Effector CD4-positive, alpha-beta T cell (primary cell): Measurements from ENCODE around the gene EDDM3A.
"Not testable (repeated sequence)": the region's sequence is repeated elsewhere in the genome, so short reads cannot be mapped to it uniquely, and the experiment has no call there.

Experiments used
- DNase-seq: peaks from one replicate; pipeline ENCODE4 v3.0.0-alpha.2; 2020

Gene EDDM3A

DNA sequence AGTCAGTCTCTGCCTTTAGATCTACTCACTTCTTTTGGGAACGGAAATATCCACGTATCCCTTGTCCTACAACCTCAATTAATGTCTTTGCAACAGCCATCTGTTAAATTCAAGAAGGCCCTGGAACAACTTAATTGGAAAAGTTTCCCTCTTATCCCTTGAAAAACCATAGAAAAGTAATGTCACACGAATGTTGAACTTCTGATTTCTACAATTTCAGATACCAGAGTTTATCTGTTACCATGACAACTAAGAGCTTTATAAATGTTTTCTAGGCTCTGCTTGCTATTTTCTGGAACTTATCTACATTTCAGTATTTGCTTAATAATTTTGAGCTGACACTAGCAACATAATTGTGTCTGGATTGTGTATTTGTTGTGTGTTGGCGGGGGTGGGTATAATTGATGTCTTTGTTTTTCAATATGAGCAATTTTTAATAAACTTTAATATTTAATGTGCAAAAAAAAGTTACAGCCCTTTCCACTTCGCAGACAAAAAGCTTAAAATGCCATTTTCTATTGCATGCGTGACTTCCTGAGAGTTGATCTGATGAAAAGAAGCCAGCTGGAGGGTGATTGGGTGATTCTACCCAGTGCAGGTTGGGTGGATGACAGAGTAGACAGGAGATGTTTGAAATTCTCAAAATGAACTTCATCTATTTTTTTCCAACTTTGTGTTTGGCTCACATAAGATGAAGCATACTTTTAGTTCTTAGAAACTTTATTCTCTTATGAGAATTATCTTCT is 11.8 kb upstream of the EDDM3A start:
- DNase-seq = no peak

- DNase-seq = no peak
These were observed 11.3 kb upstream of the EDDM3A start for GRCh38 chr14:20734430-20734806.

- DNase-seq = not testable (repeated sequence)
These were observed 7.4 kb upstream of the EDDM3A start for GRCh38 chr14:20738292-20738691.

GRCh38 chr14:20742132-20742531 is 3.6 kb upstream of the EDDM3A start:
- DNase-seq = no peak

DNA sequence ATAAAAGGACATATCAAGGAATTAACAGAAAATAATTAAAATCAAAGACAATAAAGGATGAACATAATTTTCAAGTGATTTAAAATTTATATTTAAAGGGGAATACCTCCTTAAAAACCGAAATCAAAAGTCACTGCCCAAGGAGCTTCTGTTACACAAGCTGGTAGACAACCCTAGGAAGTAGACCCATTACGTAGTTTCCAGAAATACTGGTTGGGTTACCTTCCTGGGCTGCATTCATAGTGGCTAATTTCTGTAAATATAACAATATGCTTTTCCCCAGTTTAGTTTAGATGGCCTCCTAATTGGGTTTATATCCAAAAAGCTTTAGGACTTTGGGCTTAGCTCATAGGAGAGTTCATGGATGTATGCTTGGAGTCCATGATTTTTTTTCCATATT is 2.1 kb upstream of the EDDM3A start:
- no peak for DNase-seq

GRCh38 chr14:20746566-20746965 is 879 bp downstream of the EDDM3A start:
- DNase-seq = no peak

DNA sequence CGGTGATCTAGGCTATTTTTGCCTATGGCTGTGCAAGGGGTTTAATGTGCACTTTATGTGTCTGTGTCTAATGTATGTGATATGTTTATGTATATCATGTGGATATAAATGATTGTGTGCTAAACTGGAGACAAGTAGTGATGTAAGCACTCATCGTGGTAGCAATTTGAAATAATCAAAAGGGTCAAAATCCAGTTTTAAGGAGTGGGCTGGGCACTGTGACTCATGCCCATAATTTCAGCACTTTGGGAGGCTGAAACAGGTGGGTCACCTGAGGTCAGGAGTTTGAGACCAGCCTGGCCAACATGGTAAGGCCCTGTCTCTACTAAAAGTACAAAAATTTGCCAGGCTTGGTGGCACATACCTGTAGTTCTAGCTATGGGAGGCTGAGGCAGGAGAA is 2.8 kb downstream of the EDDM3A start:
- no peak for DNase-seq

DNA sequence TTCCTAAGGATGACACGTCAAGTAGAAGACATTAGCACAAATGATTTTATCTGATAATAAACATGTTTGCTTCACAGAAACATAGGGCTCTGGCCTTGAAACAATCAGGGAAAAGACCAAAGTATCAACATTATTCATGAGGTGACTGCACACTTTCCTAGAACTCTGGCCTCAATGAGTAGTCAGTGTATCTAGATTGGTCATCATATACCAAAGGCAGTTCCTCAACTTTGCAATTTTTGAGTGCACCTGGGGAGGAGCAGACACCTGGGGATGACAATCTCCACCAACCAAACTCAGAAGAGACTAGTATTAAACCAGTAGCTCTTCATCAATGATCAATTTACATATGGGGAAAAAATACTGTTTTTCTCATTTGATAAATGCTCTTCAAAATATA is 4.5 kb downstream of the EDDM3A start:
- no peak for DNase-seq

- no peak for DNase-seq
These were observed 6.4 kb downstream of the EDDM3A start for GRCh38 chr14:20751963-20752562.

- no peak for DNase-seq
These were observed 8.6 kb downstream of the EDDM3A start for GRCh38 chr14:20754308-20754707.

- no peak for DNase-seq
These were observed 9.3 kb downstream of the EDDM3A start for GRCh38 chr14:20755037-20755436.

DNA sequence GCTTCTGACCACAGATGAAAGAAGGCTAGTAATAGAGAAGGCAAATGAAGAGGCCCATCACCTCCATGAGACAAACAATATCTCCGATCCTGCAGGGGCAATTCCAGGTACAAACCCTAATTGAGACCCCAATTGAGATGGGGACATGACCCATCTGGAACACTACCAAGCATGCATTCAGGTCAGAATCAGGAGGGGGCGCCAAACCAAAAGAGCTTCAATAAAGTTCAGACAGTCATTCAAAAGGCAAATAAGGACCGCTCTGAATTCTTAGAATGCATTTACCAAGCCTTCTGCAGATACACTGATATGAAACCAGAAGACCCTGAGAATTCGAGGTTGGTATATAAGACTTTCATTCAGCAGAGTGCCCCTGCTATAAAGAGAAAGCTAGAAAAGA is 12.3 kb downstream of the EDDM3A start:
- DNase-seq = peak; percentile 13

DNA sequence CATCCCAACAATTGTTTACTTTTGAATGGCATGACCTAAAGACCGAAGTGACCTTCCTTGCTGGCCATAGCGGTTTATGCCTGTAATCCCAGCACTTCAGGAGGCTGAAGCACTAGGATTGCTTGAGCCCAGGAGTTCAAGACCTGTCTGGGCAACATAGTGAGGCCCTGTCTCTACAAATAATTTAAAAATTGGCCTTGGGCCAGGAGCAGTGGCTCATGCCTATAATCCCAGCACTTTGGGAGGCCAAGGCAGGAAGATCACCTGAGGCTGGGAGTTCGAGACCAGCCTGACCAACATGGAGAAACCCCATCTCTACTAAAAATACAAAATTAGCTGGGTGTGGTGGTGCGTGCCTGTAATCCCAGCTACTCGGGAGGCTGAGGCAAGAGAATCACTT is 13.8 kb downstream of the EDDM3A start:
- DNase-seq = not testable (repeated sequence)

DNA sequence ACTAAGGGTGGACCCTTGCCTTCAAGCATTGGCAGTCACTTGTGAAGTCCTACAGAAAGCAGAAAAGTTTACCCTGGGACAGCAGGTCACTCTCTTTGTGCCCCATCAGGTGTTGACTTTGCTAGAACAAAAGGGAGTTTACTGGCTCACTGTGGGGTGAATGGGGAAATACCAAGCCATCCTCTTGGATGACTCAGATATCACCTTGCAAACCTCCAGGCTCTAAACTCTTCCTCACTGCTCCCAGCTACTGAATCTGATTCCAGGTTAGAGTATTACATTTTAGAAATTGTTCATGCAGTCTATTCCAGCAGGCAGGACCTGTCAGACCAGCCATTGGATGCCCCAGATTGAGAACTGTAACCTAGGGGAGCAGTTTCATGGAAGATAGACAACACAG is 15.3 kb downstream of the EDDM3A start:
- DNase-seq = no peak

GRCh38 chr14:20768593-20768892 is 22.9 kb downstream of the EDDM3A start:
- DNase-seq = no peak

DNA sequence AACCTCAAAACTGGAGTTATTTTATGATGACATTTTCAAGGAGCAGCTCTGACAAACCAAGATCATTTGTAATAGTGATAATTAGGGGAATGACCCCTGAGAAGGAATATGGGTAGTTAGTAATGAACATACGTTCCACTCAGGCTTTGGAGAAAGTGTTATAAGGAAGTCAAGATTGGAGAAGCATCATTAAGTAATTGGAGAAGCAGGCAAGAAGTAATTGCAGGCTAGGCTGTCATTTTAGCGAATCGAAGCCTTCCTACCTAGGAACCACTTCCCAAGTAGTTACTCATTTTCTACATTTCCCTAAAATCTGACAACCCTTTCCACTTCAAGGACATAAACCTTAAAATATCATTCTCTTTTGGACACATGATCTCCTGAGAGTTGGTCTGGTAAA is 23.7 kb downstream of the EDDM3A start:
- no peak for DNase-seq

DNA sequence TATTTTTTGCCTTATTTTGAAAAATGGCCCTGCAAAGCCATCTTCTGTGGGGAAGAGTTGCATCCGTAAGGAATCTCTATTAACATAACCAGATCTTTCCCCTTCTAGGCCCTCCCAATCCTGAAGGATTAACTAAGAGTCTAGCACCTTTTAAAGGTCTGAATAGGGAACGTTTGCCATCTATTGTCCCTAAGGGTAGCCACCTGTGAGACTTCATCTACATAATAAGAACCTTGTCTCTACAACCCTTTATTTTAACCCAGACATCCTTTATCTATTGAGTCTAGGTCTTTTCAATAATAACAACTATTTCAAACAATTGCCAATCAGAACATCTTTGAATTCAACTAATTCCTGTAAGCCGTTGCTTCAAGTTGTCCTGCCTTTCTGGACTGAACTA is 27.0 kb downstream of the EDDM3A start:
- no peak for DNase-seq

DNA sequence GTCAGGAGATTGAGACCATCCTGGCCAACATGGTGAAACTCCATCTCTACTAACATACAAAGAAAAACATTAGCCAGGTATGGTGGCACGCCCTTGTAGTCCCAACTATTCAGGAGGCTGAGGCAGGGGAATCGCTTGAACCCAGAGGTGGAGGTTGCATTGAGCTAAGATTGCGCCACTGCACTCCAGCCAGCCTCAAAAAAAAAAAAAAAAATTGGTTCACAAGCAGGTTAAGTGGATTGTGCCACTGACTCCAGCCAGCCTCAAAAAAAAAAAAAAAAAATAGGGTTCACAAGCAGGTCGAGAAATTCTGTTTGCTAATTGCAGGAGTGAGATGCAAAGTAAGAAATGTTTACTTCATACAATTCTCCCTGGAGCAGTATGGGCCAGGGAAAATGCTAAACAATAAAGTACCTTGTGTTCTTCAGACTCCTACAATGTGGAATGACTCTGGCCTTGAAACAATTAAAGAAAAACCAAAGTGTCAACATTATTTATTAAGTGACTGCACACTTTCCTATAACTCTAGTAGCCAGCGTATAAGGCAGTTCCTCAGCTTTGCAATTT is 28.7 kb downstream of the EDDM3A start:
- no peak for DNase-seq

DNA sequence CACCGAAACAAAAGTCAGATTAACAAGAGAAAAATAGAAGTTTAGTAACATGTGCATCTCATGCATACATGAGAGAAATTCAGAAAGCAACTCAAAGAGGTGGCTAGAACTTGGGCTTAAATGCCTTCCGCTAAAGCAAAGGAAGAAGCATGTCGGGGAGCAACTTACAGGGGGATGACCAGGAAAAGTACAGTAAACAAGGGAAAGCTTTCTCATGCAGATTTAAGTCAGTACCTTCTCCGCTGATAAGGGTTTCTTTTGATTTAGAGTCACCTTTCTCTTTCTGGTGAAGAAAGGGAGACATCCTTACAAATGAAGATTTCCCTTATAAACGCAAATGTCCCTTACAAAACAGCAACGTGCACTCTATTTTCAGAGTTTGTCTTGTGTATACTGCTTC is 29.4 kb downstream of the EDDM3A start:
- no peak for DNase-seq

DNA sequence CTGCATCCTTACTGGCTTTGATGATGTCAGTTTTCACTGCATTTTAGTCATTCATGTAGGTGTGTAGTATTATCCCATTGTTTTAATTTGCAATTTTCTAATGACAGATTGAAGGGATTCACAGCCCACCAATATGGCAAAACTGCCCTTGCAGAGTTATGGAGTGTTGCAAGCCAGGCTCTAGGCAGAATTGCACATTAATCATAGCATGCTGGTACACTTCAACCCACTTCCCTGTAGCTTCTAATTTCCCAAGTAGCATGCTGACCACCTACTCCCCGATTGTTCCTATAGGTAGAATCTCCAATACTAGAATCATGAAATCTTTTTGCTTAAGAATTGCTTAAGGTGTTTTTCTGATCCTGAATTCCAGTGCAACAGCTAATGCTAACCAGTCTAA is 30.2 kb downstream of the EDDM3A start:
- DNase-seq = no peak

DNA sequence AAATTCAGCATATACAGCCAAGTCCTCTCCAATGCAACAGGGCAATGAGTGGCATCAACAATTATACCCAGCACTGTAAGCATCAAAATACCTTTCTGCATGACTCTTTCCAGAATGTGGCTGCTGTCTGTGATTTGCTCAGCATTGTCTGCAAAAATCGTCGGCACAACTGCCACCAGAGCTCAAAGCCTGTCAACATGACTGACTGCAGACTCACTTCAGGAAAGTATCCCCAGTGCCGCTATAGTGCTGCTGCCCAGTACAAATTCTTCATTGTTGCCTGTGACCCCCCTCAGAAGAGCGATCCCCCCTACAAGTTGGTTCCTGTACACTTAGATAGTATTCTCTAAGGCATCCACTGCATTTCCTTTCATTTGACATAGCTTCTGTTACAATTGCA is 36.1 kb downstream of the EDDM3A start:
- no peak for DNase-seq

- no peak for DNase-seq
These were observed 36.7 kb downstream of the EDDM3A start for GRCh38 chr14:20782280-20782890.

DNA sequence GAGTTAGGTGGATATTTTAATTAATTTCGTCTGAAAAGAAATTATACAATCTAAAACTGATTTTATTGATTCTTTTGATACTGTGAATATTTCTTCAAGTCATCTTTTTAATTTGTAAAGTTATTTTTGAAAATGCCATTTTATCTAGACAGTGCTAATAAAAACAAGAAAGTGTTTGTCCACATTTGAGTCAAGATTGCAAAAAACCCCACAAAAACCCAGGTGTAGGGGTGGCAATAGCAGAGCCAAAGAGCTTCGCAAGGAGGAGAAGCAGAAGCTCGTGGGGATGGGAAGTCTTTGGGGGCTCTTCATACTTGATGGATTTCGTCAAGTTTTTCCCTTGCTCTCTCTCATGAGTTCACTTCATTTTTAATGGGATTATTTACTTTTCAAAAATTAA is 41.3 kb downstream of the EDDM3A start:
- DNase-seq = no peak

DNA sequence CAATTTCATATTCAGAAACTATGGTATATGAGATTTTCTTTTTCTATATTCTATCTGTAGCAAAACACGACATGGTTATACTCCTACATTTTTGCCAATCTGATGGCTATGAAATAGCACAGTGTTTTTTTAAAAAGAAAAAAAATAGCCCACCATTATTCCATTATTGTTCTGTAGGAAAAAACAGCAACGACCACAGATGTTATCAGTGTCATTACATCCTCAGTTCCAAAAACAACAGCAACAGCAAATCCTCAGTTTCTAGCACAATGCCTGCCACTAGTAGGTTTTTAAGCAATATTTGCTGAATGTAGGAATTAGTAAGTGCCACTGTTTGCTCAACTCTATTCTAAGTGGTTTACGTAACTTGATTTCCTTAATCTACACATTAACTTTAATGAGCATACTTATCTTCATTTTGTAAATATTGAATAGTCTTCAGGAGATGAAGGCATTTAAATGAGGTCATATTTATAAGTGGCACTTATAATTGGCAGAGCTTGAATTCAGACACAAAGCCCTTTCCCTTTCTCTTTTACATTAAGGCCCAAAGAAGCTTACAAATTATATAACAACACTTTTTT is 43.6 kb downstream of the EDDM3A start:
- DNase-seq = no peak
